Endothelial cell of hepatic sinusoid (primary cell): ENCODE data around the gene UBASH3B.

Experiments used
- in situ Hi-C: cut with HindIII; loops from 2 replicates; pipeline ENCODE4 v1.10.0; 2017; ENCODE audit warnings: low sequenced_read_pairs

Gene UBASH3B

DNA sequence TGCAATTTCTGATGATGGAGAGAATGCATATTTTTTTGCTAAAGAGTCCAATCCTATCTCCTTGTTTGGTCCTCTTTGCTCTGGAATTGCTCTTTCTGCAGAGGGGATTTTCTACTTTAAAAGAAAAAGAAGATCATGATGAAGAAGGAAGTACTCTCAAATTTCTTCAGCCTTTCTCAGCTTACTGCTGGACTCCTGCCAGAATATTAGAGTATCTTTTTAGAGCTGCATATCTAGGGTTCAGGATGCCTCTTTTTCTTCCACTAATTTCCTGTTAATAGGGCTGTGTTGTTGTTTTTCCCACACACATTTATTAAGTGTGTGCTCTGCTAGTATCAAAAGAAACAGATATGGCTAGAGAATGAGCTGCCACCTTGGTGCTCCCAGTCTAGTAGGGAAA, 18.2 kb downstream of the UBASH3B start:
- in situ Hi-C loops: no loop called here

DNA sequence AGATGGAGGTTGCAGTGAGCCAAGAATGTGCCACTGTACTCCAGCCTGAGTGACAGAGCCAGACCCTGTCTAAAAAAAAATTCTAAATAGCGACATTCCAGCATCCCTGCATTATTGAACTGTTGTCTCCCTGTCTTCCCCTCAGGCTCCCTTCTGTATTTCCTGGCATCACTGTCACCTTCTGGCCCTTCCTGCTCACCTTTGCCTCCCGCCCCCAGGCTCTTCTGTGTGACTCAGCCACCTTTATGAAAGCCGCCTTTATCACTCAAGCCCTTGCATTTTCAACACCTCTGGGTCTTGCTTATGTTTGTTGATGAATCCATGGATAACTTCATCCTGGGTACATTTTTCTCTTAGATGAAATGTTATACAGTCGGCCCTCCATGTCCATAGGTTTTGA, 21.1 kb downstream of the UBASH3B start:
- in situ Hi-C loops: no loop called here

DNA sequence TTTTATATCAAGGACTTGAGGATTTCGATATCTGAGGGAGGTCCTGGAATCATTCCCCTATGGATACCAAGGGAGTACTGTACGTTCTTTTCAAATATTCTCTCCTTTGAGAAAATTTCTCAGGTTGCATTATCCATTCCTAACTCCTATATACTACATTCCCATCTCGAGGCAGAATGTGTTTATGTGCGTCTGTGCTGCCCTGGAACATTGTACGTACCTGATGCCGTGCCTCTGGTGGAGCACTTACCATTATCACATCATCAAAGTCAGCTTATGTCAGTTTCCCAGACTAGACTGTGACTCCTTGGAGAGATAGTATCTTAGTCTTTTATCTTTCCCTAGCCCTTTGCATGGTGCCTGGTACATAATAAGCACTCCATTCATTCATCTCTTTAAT, 21.7 kb downstream of the UBASH3B start:
- in situ Hi-C loops: no loop called here

DNA sequence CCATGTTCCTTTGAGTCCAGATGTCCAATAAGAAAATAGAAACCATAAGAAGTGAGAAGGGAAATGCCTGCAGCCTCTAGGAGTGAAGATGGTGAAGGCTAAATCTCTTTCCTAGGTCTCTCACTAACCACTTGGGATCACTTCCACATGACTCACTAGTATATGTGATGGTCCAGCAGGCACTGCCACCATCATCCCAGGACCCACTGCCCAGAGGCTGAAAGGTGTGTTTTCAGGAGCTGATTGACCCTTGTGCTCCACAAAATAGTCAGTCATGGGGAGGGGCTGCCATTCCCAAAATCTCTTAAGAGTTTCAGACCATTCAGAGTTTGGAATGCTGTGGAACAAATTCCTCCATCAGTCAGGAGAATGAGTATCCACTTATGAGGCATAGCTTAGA, 22.9 kb downstream of the UBASH3B start:
- in situ Hi-C loops: no loop called here

DNA sequence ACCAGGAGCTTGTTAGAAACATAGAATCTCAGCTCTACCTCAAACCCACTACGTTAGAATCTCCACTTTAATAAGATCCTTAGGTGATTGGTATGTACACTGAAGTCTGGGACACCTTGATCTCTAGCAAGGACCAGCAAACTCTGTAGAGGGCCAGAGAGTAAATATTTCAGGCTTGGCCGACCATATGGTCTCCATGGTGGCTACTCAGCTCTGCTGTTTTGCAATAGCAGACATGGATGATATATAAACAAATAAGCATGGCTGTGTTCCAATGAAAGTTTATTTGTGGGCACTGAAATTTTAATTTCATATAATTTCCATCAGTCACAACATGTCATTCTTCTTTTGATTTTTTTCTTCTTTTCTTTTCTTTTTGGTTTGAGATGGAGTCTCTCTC, 23.9 kb downstream of the UBASH3B start:
- in situ Hi-C loops: no loop called here

DNA sequence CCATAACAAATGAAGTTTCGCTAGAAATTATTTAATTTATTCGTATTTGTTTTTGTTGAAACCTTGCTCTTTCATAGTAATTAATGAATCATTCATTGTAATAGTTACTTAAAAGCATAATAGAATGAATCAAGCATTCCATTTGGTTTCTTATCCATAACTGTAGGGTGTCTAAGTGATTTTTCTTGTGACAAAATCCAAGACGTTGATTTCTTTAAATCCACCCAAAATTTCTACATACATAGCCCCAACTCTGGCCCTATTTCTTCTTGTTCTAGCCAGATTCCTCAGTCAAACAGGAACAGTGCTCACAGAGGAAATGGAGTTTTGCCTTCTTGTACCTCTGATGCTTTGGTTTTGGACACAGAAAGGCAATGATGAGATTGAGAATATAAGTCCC, 25.5 kb downstream of the UBASH3B start:
- in situ Hi-C loops: no loop called here

DNA sequence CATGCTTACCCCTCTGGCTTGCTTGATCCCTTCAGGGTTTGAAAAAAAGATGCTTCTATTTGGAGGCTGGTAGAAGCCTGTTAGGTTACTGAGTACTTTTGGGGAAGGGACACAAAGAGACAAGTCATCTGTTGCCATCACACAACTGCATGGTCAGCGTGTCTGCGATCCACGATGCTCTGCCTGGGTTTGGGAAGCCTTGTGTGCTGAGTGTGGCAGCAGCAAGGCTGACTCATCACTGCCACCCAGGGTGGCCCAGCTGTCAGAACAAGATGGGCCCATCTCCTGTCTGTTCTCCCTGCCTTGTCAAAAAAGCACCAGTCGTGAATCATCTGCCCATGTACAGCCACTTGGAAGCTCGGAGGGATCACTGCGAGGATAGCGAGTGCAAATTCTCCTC, 26.2 kb downstream of the UBASH3B start:
- in situ Hi-C loops: no loop called here

DNA sequence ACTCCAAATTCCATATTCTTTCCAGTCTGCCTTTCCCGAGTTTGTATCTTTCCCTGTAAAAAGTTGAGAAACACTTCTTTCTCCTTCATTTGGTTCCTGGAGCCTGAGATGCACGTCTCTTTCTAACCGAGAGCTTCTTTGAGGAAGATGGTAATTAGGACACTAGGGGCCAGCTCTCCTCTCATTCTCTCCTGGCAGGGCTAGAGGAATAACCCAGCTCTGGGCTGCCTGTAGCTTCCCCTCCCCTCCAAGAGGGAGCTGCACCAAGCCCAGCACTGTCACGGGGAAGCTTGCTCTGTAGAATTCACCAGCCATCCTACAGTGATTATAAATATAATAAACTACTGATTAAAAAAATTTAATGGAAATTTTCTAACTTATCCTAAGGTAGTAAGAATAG, 26.9 kb downstream of the UBASH3B start:
- in situ Hi-C loops: no loop called here

DNA sequence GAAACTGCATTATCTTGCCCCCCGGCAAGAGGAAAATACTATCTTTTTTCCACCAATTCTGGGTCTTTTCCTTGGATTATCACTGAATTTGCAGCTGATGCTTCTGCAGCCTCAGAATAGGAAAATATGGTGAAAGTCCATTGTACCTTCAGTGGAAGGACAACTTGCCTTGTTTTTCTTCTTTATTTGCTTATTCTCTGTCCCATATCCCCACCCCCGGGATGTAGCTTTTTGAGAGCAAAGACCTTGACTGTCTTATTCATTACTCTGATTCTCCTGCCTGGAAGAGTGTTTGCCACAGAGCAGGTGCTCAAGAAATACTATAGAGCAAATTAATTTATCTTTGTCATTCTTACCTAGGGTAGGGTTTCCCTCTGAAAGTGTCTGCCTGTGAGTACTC, 29.5 kb downstream of the UBASH3B start:
- in situ Hi-C loops: no loop called here

DNA sequence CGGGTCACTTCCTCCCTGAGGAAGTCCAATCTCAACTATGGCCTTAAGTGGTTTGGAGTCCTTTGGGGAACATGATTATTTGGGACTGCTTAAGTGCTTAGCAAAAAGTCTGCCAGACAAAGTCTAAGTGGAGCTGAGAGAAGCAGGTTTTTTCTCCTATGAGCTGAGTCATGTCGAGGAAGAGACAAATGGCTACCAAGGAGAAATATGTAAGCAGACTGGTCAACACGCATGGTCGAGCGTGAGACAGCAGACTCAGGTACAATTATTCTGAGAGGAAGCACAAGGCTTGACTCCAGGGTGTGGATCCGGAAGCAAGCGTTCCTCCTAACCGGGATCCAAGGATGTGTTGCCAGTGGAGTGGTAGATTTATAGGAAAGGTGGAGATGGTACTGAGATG, 30.6 kb downstream of the UBASH3B start:
- in situ Hi-C loops: no loop called here

DNA sequence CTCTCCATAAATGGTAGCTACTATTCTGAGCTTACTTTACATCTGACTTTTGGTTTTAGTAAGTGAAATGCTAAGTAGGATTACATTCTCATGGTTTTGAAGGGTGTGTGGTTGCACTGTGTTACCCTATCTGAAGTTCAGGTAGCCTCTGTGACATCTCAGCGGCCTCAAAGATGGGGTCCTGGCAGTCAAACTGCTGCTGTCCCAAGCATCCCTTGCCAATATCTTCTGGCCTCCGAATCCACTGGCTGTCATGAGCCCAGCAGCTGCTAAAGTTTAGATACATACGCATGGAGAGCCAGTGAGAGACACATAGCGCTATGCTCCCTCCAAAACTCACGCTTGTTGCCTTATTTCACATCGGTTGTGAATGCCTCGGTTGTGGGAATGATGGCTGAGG, 34.9 kb downstream of the UBASH3B start:
- in situ Hi-C loops: no loop called here

DNA sequence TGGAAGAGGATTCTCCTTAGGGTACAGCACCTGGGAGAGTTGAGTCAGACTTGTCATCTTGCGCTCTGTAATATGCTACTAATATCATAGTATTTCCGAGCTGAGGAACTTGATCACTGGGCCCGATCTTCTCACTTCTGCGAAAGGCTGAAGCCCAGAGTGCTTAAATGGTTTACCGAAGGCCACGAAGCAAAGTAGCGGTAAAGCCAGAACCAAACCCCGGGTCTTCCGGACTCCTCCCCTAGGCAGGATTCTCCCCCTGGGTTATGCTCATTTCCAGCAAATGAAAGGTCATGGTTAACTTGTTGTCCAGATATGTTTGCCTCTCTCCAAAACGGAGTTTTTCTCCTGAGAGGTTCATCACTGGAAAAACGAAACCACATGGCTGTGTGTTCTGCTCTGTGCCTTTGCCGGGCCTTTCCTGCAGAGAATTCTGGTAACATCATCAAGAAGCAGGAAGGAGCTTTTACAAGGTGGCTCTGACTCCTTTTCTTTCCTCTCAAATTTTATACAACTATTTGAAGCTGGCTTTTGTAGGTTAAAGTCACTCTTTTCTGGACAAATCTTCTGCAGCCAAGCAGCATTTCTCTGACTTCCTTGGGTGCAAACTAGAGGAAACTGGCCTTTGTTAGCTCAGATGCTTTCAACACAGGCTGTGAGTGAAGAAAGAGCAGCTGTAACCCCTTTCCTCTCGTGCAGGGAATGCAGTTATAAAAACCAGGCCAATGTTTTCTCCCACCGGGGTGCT, 35.5 kb downstream of the UBASH3B start:
- in situ Hi-C loops: no loop called here

DNA sequence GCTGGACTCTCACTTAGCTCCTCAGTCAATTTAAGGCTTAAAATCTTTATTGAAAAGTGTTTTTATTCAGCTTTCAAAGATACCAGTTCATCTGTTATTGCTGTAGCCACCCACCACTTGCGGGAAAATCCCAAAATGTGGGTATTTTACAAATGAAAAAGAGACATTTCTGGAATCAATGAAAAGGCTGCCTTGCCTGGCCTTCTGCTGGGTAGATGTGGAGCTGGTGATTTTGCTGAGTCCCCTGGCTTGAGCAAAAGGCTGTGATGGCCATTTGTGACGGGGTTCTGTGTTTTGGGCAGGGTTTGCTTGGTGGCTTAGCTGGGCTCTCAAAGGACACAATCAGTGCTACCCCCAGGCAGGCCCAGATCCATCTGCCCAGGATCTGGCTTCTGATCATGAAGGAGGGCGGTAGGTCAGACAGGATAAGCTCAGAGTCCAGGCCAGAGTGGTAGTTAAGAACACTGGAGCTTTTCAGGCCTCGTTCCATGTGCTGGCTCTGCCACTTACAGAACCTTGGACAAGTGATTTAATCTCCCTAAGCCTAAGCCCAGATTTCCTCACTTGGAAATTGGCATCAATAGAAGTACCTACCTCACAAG, 36.1 kb downstream of the UBASH3B start:
- in situ Hi-C loops: no loop called here

DNA sequence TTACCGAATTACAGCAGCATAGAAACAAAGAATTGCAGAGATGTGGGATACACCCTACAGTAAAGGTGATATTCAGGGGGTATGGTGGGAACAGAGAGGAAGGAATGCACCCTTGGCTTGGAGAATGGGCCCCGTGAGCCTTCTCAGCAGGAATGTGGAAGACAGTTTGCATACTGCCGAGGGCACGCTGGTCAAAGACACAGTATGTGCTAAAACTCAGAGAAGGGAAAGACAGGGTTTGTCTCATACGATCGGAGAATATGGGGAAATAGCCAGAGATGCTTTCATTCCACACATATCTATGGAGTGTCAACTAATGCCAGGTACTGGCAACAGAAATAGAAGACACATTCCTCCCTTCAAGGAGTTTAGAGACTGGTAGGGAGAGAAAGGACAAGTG, 36.9 kb downstream of the UBASH3B start:
- in situ Hi-C loops: no loop called here

DNA sequence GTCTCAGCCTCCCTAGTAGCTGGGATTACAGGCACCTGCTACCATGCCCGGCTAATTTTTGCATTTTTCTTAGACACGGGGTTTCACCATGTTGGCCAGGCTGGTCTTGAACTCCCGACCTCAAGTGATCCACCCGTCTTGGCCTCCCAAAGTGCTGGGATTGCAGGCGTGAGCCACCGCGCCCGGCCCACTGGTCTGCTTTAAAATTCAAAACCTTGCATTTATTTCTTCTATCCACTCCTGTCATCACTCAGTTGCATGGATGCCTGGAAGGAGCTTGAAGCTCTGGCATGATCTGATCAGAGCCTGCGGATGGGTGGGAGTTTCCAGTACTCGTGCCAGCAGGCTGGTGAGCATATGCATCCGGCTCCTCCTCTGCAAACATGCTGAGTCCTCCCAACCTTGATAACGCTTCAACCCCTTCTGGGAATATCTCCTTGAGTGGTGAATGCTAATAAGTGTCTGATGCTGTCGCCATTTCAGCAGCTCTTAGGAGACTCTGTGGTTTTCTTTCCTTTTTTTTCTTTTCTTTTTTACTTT, 39.6 kb downstream of the UBASH3B start:
- in situ Hi-C loops: no loop called here

DNA sequence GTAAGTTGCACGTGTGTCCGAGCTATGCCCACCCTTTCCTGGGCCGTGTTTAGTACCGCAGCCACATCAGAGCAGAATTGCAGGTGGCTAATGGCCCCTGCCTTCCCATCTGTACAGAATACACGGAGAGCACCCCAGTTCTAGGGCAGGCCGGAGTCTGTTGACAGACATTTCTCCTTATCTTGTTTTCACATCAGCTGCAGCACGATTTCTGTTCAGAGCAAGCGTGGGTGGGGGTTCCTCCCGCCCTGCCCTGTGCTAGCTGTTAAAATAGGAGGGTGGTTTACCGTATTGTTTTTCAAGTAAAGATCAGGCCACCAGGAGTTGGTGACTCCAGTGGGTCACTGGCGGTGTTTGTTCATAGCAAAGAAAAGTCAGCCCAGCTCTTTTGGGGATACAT, 41.1 kb downstream of the UBASH3B start:
- in situ Hi-C loops: no loop called here

DNA sequence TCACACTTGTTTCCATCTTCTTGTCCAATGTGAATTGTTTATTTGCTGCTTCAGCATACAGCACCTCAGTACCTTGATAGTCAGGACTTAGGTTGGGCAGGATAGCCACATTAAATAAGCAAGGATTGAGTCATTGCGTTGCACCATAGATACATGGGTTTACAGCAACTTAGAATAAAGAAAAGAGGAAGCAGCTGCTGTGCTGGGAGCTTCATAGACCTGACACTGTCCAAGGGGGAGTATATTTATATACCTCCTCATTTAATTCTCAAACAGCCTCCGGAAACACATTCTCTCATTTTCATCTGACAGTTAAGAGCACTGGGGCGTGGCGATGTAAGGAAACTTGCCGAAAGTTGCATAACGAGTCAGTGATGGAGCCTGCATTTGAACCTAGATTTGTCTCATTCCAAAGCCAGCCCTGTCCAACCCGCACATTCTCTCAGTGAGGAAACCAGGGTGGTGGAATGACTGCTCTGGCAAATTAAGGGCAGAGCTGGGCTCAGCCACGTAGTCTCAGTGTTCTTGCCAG, 42.2 kb downstream of the UBASH3B start:
- in situ Hi-C loops: no loop called here

DNA sequence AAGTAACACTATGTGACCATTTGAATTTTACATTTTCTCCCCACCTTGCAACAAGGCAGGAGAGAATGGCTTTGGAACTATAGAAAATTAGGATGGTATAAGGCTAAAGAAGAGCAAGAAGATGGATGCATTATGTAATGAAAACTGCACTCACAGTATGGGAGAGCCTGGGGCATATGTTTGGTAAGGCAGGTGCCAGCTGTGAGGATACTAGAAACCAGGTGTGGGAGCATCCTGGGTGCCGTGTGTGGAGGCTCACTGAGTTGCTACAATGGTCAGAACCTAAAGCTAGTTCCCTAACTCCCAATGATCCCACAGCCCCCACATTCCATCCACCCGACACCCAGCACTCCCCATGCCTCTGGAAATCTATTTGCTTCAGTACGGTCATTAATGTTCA, 42.9 kb downstream of the UBASH3B start:
- in situ Hi-C loops: no loop called here

DNA sequence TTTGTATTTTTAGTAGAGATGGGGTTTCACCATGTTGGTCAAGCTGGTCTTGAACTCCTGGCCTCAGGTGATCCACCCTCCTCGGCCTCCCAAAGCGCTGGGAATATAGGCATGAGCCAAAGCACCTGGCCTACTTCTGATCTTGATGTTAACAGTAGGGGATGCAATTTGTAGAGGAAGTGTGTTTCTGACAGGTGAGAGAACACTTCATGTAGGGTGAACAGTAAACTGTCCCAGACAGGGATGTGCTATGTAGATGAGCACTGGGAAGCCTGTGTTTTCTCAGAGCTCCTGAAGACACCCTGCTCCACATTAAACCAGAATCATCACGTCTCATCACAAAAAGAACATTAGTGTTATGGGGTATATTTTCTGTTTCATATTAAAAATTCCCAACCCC, 45.1 kb downstream of the UBASH3B start:
- in situ Hi-C loops: no loop called here

DNA sequence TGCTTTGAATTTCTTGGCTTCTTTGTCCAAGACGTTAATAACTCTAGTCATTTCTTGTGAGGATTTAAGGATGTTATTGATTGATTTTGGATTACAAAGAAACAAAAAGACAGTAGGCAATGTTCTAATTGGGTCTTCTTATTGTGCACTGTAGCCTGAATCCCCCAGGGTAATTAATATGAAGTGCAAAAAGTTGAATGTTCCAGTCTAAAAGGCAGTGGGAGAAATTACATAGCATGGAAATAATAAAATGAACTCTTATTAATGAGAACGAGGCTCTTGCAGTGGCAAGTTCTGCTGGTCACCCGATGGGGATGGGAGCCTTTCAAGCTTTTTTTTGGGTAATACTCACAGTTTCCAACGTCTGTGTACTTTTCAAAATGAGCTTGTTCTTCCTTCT, 45.6 kb downstream of the UBASH3B start:
- in situ Hi-C loops: no loop called here

DNA sequence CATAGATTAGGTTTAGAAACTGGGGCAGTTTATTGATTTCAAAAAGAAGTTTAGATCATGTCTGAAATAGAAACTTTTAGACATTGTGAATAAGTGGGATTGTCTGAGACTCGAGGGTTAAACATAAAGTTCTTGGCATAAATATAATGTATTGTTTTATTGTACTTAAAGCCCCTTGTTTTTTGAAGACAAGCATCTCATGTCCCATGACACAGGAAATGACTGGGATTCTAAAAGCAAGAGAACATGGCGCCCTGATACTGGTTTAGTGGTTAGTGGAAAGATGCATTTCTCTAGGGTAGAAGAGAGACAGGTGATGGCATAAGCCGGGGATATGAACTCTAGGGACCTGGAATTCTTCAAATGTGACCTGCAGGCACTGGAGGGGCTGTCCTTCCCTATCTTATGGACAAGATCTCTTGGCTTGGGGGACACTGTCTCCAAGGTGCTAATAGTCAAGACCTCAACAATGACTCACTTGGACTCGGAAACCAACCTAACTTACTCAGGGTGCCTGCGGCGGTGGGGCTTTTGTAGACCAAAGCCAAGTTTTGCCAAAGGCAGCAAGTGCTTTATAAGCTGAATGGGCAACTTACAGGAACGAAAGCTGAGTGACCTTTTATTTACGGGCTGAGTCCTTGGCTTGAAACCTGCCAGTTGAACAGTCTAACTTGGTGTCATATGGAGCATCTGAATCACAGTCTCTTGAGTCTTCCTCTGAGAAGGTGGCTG, 48.2 kb downstream of the UBASH3B start:
- in situ Hi-C loops: no loop called here

DNA sequence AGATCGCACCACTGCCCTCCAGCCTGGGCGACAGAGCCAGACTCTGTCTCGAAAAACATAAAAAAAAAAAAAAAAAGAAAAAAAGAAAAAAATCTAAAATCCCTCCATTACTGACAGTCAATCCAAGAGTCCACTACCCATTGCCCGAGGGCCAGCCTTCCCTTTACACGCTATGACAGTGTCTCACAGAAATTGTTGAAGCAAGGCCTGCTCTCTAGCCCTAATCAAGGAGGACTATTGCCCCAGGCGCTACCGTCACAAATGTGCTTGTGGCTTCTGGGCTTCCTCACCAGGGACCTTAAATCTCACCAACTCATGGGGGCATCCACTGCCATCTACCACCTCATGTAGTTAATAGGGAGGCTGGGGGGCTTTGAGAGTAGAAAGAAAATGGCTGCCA, 49.9 kb downstream of the UBASH3B start:
- in situ Hi-C loops: no loop called here
